ENCODE results near the gene BRSK2. TPM values are rescaled to one million over a fixed set of nuclear protein-coding genes. Genes with fewer than 3 reads are reported as not detected.
A peak's percentile ranks its signal among the peaks of the same experiment; 100 is the strongest.

Gene BRSK2
- total RNA-seq, 3 donors from 2014 or later: 0.58 to 4.3 (median 0.60) TPM

DNA sequence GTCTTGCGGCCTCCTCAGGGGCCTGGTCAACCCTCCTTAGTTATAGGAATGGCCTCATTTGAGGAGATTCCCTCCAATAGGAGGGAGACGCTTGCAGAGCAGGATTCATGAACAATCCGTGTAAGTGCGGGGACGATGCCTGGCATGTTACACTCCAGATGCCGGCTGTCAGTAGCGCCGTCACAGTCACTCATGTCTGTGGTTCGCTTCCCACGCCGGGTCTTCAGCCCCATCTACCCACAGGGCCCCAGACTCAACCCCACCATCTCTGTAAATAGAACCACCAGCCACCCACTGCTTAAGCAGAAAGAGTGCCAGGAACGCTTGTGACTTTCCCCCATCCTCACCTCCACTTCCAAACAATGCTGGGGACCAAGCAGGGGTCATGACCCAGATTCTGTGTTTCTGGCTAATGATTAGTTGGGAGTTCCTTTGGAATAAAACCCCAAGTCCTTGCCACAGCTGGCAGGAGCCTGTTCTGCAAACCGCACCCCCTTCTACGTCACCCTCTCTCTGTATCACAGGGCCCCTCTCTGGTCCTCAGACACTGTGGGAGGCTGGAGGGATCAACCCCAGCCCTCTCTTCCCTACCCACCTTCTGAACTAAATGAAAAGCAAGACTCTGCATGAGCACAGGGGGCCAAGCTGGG is 41.5 kb upstream of the BRSK2 start:
- DNase-seq: no peak
- intact Hi-C loops (cut with DNase I, micrococcal nuclease): no loop called here
- ATAC-seq: no peak
- no peak overlapping the region for H3K4me3 ChIP-seq
- TF ChIP-seq, protein P1, sequence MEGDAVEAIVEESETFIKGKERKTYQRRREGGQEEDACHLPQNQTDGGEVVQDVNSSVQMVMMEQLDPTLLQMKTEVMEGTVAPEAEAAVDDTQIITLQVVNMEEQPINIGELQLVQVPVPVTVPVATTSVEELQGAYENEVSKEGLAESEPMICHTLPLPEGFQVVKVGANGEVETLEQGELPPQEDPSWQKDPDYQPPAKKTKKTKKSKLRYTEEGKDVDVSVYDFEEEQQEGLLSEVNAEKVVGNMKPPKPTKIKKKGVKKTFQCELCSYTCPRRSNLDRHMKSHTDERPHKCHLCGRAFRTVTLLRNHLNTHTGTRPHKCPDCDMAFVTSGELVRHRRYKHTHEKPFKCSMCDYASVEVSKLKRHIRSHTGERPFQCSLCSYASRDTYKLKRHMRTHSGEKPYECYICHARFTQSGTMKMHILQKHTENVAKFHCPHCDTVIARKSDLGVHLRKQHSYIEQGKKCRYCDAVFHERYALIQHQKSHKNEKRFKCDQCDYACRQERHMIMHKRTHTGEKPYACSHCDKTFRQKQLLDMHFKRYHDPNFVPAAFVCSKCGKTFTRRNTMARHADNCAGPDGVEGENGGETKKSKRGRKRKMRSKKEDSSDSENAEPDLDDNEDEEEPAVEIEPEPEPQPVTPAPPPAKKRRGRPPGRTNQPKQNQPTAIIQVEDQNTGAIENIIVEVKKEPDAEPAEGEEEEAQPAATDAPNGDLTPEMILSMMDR (IDR thresholded peaks at IDR 0.05): no peak
- no peaks in the 10 kb centered on the region for H3K9me3 ChIP-seq
- H3K36me3 ChIP-seq (ENCODE audit: low read depth): no peaks in the 10 kb centered on the region
- H3K4me1 ChIP-seq (ENCODE audit: low read depth): no peaks in the 10 kb centered on the region

DNA sequence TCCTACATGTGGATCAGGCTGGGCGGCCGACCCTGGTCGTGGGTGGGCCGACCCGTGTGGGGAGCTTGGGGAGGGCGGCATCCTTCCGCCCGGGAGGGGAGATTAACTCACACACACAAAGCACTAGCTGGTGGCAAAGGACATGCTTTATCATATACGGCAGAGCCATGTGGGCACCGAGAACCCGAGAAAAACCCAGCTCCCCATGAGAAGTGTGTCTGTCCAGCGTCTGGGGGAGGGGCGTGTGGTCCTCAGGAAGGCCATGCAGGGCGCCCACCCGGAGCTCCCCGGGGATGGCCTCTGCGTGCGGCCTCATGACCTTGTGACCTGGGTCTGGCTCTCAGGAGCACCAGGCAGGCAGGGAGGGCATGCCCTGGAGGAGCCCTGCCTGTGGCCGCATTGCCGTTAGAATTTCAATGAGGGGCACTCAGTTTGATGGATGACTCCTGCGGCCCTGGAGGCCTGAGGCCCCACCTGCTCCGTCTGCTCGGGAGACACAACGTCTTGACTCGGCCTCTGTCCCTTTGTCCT is 40.9 kb upstream of the BRSK2 start:
- intact Hi-C loops (cut with DNase I, micrococcal nuclease): no loop called here
- H3K9me3 ChIP-seq: no peaks in the 10 kb centered on the region
- TF ChIP-seq, protein P1 (IDR thresholded peaks at IDR 0.05): no peak
- DNase-seq: peak in 1 of 3 donors; percentile 13
- H3K4me3 ChIP-seq: no peak overlapping the region
- H3K4me1 ChIP-seq (ENCODE audit: low read depth): no peaks in the 10 kb centered on the region
- no peak for ATAC-seq
- H3K36me3 ChIP-seq (ENCODE audit: low read depth): no peaks in the 10 kb centered on the region

DNA sequence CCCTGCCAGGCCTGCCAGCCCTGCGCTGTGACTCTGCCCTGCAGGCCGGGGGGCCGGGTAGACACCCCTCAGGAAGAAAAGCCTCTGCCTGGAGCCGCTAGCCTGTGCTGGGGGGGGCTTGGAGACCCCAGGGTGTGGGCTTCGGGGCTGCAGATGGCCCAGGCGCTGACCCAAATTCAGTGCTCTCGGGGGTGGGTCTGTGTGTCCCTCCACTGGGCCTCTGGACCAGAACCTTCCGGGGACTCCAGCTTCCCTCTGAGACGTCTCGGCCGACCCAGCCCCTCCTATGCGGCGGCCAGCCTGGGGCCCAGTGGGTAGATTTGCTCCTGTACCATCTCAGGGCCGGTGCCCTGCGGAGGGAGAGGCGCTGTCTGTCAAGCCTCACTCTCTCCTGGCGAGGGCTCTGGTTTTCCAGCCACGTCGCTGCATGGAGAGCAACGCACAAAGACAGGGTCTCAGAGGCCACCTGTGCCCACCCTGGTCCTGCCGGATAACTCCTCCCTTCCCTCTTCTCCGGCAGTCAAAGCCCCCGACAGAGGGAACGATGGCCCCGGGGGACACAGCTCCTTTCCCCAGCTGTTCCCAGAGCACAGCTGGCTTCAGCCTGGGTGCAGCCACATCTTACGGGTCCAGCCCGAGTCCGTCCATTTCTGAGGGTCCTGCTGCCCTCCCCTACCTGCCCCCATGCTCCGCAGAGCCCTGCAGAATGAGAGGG is 40.2 kb upstream of the BRSK2 start:
- Histone ChIP-seq H3K9me3 (no peaks in the 10 kb centered on the region), H3K4me3 (no peak overlapping the region), H3K36me3 (ENCODE audit: low read depth) (no peaks in the 10 kb centered on the region), H3K4me1 (ENCODE audit: low read depth) (no peaks in the 10 kb centered on the region)
- TF ChIP-seq, protein P1 (IDR thresholded peaks at IDR 0.05): no peak
- no peak for ATAC-seq
- intact Hi-C loops (cut with DNase I, micrococcal nuclease): no loop called here
- peak in 1 of 3 donors; percentile 19 for DNase-seq

GRCh38 chr11:1350086-1350725 is 39.5 kb upstream of the BRSK2 start:
- ATAC-seq: peak; percentile 11
- Histone ChIP-seq H3K9me3 (no peaks in the 10 kb centered on the region), H3K4me1 (ENCODE audit: low read depth) (no peaks in the 10 kb centered on the region), H3K4me3 (no peak overlapping the region), H3K36me3 (ENCODE audit: low read depth) (no peaks in the 10 kb centered on the region)
- intact Hi-C loops (cut with DNase I, micrococcal nuclease): no loop called here
- TF ChIP-seq, protein P1 (IDR thresholded peaks at IDR 0.05): no peak
- DNase-seq: peak in 1 of 3 donors; percentile 10

DNA sequence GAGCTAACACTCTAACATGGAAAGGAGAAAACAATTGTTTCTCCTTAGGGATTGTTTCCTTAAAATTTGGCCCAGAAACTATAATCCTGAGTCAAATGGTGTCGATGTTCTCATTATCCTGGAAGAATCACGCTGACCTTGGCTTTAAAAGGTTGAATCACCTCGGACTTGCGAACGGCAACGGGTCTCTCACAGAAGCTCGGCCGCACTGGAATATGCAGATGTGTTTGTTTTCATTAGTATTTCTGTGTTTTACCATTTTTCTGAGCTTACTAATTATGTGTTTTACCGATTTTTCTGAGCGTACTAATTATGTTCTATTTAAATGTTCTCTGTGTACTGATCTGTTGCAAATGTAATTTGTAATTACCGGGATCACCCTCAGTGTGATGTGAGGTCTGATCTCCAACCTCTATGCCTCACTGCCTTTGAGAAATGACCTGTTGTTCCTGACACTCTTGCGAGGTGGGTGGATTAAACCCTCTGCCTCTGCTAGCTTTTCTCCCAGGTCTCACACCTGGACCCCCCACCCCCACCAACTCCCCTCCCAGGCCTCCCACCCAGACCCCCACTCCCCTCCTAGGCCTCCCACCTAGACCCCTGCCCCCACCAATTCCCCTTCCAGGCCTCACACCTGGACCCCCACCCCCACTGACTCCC is 38.3 kb upstream of the BRSK2 start:
- no peaks in the 10 kb centered on the region for H3K9me3 ChIP-seq
- ATAC-seq (no peak), DNase-seq (no peak)
- H3K4me3 ChIP-seq: no peak overlapping the region
- intact Hi-C loops (cut with DNase I, micrococcal nuclease): no loop called here
- TF ChIP-seq, protein P1 (IDR thresholded peaks at IDR 0.05): no peak
- H3K36me3 ChIP-seq (ENCODE audit: low read depth): no peaks in the 10 kb centered on the region
- no peaks in the 10 kb centered on the region for H3K4me1 ChIP-seq (ENCODE audit: low read depth)
